HFF-Myc (cell line): ENCODE data around the gene UBE2E1.

Experiments
- DNase-seq: peaks from one replicate; pipeline ENCODE4 v3.0.0-alpha.2; 2011; ENCODE audit warnings: low read depth; ENCODE audit errors: extremely low read depth
- H3K4me3 ChIP-seq: replicated peaks from 2 replicates; pipeline ENCODE4 v1.5.1; 2011; ENCODE audit warnings: low read depth, mild to moderate bottlenecking, control low read depth, low read length
- CTCF ChIP-seq: IDR thresholded peaks from 2 replicates; pipeline ENCODE4 v1.5.1; 2012; ENCODE audit warnings: mild to moderate bottlenecking, low read depth, low read length, control low read depth; ENCODE audit errors: missing control alignments

Gene UBE2E1

GRCh38 chr3:23921052-23921511, 115.3 kb downstream of the UBE2E1 start:
- DNase-seq: no peak
- H3K4me3 ChIP-seq: no peak overlapping the region
- no peak for TF ChIP-seq CTCF

DNA sequence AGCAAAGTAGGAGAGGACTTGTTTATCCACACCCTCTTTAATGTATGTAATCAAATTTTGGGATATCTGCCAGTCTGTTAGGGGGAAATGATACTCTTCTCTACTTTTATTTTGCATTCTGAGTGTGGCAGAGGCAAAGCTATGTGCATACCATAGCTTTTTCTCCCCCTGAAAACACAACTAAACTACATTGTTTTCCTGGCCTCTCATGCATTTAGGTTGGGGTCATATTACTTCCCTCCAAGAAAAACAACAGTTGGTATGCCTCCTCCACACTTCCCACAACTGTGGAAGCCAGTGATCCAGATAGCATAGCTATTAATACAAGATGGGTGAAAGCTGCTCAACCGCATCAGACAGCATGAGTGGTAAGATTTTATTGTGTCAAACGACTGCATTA, 118.0 kb downstream of the UBE2E1 start:
- DNase-seq: no peak
- no peak for TF ChIP-seq CTCF
- no peak overlapping the region for H3K4me3 ChIP-seq

GRCh38 chr3:23926246-23926645, 120.5 kb downstream of the UBE2E1 start:
- no peak overlapping the region for H3K4me3 ChIP-seq
- no peak for DNase-seq
- no peak for TF ChIP-seq CTCF

DNA sequence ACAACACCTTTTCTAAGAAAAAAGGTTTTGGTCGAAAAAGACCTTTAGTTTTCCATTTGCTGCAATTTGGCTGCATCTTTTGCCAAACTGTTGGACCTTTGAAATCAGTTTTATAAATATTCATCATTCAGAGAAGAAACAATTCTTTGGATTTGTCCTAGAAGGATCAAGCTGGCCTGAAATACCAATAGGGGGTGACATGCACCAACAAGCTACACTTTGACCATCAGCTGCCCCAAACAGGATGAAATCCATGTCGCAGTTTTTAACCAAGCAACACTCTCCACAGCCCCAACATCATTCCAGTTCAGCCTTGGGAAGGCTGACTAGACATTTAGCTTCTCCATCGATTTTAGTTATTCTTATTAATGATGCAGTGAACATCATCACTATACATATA, 121.0 kb downstream of the UBE2E1 start:
- DNase-seq: no peak
- H3K4me3 ChIP-seq: no peak overlapping the region
- no peak for TF ChIP-seq CTCF

GRCh38 chr3:23928524-23928923, 122.8 kb downstream of the UBE2E1 start:
- H3K4me3 ChIP-seq: no peak overlapping the region
- DNase-seq: no peak
- TF ChIP-seq CTCF: no peak

DNA sequence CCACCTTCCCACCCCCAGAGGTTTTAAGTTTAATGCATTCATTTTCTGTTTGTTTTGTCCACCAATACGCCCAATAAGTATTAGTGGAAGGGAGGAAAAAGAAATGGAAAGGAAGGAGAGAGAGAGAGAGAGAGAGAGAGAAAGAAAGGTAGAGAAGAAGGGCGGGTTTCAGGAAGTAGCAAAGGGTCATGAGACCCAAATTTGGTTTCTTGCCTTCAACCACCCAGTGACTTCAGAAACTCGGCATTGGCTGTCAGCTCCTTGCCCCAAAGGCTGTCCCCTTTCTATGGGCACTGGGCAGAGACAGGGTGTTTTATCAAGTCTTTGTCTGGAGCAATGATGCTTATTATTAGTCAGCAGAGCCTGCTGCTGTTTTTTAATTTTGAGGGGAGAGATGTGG, 125.8 kb downstream of the UBE2E1 start:
- no peak overlapping the region for H3K4me3 ChIP-seq
- DNase-seq: no peak
- TF ChIP-seq CTCF: no peak

DNA sequence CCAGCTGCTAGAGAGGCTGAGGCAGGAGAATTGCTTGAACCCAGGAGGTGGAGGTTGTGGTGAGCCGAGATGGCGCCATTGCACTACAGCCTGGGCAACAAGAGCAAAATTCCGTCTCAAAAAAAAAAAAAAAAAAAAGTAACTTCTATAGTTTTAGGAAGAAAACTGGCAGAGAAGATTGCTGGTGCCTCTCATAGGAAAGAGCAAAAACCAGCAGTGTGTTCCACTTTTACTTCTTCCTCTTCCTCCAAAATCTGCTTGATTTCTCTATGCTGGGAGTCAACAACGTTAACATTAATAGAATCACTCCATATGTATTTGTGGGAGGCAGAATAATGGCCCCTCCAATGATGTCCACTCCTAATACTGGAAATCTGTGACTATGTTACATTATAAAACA, 126.8 kb downstream of the UBE2E1 start:
- TF ChIP-seq CTCF: no peak
- no peak overlapping the region for H3K4me3 ChIP-seq
- DNase-seq: no peak
